Fibroblast of skin of right quadriceps (primary cell): ENCODE results near the gene VRK3.
A peak's percentile ranks its signal among the peaks of the same experiment; 100 is the strongest.
"Not testable (repeated sequence)": the region's sequence is repeated elsewhere in the genome, so short reads cannot be mapped to it uniquely, and the experiment has no call there.

Experiments used
- DNase-seq: peaks from one replicate; pipeline ENCODE4 v3.0.0-alpha.2; 2013

The VRK3 gene

DNA sequence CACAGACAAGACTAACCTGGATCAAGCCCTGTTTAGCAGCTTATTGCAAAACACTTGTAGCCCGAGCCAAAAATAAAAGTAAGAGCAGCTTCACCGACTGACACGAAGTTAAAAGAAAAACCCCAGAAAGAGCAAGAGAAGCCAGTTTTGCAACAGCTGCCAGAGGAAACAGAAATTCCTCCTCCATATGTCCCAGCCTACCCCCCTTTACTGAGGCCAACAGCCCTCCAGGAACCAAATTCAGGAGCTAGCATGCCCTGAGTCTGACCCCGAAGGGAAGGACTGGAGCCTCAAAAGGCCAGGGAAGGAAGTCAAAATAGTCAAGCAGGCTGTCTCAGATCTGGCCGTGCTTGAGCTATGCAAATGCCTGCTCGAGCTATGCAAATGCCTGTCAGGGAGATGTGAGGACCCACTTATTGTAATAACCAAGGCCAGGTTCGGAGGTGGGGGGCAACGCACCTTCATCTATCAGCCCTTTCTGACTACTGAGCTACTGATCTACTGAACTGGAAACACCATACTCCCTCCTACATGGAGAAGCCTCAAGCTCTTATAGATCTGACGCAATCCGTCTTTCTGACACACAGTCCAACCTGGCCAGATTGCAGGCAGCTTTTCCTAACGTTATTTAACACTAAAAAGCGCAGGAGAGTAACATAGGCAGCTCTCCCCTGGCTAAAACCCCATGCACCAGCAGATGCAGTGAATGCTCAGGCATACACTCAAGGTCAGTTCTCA, 70.9 kb downstream of the VRK3 start:
- DNase-seq: peak; percentile 15

- DNase-seq: no peak
Measured at GRCh38 chr19:49953416-49953815, 71.8 kb downstream of the VRK3 start.

GRCh38 chr19:49952906-49953305, 72.3 kb downstream of the VRK3 start:
- no peak for DNase-seq

- DNase-seq: no peak
Measured at GRCh38 chr19:49952479-49952836, 72.7 kb downstream of the VRK3 start.

GRCh38 chr19:49951806-49952478, 73.2 kb downstream of the VRK3 start:
- DNase-seq: no peak

DNA sequence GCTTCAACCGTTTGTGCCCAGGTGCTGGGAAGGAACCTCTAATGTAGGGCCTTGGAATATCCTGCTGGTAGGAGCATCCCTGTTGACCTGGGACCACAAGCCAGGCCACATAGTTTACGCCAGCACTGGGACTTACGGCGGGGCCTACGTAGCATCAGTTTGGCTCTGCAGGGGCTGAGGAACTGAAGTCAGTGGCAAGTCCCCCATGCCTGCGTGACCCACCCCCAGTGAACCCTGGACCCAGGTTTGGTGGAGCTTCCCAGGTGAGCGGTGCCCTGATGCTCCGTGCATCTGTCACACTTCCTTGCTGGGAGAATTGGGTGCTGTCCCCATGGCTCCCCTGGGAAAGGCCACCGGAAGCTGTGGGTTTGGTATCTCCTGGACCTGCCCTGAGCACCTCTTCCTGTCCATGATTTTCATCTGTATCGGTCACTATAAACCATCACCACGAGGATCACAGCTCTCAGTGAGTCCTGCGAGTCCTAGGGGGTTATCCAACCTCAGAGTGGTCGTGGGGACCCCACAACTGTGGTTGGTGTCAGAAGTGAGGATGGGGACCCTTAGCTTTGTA, 74.1 kb downstream of the VRK3 start:
- no peak for DNase-seq

DNA sequence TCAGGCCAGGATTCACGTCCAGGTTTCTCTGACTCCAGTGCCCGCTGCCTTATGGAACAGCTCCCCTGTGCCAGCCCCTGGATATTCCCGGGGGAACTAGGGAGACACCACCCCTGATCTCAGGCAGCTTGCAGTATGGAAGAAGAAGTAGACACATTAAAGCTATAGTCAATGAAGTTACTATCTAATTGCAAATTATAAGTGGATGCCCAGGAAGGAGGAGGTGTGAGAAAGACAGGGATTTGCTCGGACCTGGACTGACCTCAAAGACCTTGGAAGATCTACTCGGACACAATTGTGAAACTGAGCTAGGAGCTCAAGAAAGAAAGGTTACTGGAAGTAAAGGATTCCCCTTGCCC, 74.6 kb downstream of the VRK3 start:
- DNase-seq: no peak

DNA sequence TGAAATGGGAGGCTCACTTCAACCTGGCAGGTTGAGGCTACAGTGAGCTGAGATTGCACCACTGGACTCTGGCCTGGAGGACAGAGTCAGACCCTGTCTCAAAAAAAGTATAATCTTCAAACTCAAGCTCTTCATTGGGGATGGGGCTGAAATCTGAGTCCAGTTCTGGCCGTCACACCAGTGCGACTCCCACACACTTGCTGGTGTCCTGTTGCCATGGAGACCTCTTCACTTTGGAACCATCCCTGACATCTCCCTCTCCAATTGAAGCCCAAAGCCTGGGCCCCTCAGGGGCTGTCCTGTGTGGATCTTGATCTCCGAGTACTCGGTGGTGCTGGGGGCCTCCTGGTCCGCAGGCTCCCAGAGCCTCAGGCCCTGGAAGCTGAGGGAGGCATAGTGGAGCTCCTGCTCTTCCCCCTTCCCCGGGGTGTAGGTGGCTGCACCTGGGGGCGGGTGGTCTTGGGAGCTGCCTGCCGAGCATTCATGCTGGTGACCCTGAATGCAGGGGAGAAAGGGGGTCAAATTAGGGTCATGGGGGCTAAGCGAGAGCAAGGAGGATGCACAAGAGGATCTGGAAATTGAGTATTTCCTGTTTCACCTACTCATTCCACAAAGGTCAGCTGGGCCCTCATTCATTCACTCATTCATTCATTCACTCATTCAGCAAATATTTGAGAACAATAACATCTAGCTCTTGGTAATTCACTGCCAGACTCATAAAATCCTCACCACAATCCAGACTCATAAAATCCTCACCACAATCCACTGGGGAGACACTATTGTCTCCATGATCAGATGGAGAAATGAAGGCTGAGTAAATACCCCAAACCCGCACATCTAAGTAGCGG, 75.2 kb downstream of the VRK3 start:
- no peak for DNase-seq

DNA sequence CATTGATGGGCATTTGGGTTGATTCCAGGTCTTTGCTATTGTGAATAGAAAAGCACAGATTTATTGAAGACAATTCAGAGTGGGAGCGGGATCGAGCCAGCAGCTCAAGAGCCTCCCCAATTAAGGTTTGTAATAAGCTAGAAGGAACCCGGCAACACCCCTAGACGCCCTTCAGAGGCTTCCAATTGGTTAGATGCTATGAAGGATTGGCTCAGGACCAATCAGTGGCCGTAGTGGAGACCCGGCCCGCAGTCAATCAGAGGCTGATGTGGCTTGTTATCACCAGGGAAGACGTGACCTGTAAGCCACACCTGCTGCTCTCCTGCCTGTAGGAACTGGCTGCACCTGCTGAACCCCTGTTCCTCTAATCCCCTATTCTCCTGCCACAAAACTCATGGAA, 78.8 kb downstream of the VRK3 start:
- DNase-seq: no peak

- DNase-seq: not testable (repeated sequence)
Measured at GRCh38 chr19:49944567-49944966, 80.6 kb downstream of the VRK3 start.

GRCh38 chr19:49940482-49940791, 84.7 kb downstream of the VRK3 start:
- no peak for DNase-seq

DNA sequence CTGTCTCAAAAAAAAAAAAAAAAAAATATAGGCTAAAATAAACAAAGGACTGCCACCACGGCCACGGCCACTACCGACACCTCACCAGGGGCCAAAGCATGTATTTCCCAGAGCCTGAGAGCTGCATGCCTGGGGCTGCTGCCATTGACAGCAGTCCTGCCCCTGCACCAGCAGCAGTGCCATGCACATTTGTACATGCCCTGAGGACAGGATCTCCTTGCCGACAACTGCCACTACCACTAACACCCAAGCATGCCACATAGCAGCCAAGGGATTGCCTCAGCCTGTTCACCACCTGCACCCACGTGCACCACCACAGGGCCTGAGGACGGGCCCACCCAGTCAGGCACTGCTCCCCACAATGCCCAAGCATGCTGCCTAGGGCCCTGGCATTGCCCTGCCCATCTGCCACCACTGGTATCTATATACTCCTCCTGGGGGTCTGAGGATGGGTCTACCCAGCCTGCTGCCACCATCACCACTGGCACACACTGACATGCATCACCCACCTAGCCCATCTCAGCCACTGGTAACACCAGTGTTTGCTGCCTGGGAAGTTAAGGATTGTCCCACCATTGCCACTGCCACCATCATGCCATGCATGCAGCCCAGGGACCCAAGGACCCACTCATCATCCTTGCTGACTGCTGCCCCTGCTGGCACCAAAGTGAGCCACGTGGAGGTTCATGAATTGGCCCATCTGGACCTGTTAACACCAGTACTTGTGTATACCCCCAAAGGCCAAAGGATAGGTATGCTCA, 85.3 kb downstream of the VRK3 start:
- DNase-seq: no peak

DNA sequence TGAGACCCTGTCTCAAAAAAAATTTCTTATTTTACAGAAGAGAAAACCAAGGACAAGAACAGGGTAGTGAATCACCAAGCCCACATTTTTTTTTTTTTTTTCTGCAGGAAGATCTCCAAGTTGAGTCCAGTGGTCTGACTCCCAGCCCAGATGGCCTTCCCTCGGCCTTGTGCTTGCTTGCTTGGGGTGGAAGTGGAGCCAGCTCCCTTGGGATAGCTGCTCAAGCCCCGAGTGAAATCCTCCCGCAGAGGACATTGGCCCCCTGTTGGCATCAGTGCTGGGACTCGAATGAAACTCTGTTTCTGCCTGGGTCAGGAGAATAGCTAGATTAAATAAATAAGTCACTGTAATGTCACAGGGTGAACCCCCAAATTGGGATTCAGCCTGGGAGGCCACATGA, 86.5 kb downstream of the VRK3 start:
- DNase-seq: no peak

DNA sequence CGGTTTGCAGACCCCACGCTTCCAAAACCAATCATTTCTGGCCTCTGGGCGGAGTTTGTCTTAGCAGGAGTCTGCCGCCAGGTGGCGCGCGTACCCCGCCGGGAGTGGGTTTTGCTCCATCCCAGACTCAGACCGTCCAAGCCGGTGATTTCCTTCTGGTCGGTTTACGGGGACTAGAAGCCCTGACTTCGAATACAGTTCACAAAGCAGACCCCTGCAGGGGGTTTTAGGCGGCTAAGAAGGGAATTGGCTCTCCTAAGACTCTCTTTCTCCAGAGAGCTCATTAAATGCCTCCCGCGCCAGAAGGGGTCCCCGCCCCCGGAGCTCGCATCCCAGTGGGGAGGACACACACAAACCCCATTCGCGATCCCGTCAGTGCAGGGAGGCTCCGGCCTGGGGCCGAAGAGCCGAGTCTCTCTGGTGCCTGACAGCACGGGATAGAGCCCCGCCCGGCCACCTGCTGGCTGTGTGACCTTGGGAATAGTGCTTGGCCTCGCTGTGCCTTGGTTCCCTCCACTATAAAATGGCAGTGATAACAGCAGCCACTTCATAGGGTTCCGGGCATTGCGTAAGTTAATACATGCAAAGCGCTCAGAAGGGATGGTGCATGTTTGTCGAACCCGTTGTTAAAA, 87.3 kb downstream of the VRK3 start:
- DNase-seq: peak; percentile 59

DNA sequence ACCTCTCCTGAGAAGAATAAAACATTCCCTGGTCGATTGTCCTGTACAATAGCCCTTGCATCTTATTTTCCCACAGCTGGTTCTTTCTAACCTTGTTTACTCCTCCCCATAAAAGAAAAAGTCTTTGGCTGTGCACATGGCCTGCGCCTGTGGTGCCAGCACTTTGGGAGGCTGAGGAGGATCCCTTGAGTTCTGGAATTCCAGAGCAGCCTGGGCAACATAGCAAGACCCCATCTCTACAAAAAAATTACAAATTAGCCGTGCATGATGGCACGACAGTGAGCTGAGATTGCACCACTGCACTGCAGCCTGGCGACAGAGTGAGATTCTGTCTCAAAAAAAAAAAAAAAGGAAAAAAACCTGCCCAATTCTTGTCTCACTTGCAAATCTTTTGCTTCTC, 88.6 kb downstream of the VRK3 start:
- DNase-seq: no peak

- no peak for DNase-seq
Measured at GRCh38 chr19:49933643-49934042, 91.5 kb downstream of the VRK3 start.

DNA sequence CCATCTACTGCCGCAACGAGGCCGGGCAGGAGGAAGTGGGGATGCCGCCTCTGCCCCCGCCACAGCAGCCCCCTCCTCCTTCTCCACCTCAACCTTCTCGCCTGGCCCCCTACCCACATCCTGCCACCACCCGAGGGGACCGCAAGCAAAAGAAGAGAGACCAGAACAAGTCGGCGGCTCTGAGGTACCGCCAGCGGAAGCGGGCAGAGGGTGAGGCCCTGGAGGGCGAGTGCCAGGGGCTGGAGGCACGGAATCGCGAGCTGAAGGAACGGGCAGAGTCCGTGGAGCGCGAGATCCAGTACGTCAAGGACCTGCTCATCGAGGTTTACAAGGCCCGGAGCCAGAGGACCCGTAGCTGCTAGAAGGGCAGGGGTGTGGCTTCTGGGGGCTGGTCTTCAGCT, 92.4 kb downstream of the VRK3 start:
- no peak for DNase-seq

DNA sequence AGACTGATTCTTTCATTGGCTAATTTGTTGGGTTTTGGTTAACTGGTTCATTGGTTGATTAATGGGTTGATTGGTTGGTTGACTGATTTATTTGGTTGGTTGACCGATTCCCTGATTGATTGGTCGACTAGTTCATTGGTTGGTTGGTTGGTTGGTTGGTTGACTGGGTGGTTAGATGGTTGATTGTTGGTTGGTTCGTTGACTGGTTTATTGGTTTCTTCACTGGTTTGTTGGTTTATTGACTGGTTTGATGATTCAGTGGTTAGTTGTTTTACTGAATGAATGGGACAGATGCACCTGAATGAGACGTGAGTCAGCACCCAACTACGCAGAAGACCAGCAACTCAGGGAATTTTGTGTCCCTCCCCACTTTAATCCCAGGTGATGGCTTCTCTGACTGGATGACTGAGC, 93.1 kb downstream of the VRK3 start:
- DNase-seq: no peak

DNA sequence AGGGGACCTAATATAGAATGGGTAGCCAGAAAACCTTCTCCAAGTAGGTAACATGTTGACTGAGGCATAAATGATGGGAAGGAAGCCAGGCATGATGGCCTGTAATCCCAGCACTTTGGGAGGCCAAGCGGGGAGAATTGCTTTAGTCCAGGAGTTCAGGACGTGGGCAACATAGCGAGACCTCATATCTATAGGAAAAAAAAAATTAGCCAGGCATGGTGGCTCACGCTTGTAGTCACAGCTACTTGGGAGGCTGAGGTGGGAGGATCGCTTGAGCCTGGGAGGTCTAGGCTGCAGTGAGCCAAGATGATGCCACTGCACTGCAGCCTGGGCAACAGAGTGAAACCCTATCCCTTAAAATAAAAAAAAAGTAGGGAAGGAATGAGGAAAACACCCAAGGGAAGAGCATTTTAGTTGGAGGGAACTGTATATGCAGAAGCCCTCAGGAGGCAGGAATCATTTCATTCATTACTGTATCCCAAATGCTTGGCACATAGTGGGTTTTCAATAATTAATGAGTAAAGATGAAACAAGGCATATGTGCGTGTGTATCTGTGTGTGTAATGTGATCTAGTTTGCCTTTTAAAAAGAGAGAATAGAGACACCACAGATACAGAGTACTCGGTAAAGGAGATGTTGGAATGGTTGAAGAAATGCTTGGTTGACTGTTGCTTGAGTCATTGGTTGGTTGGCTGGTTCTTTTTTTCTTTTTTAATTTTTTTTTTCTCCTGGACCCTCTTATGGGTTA, 93.7 kb downstream of the VRK3 start:
- no peak for DNase-seq

GRCh38 chr19:49930483-49931011, 94.6 kb downstream of the VRK3 start:
- no peak for DNase-seq
